ENCODE data around the gene HOXB9. TPM values are rescaled to one million over a fixed set of nuclear protein-coding genes. Genes with fewer than 3 reads are reported as not detected.

Gene HOXB9
- total and polyA plus RNA-seq, 9 of the 15 experiments (the other 6 are each of a cell fraction or from before 2014, with no cell fraction given), result 3.1 to 196 (median 77.6) TPM

GRCh38 chr17:48626245-48627117, at the start of gene HOXB9 (continued):
- peak in 1 of 2 experiments; percentile 97; a peak in 2 of 4 replicates for TF ChIP-seq ZNF639 (CRISPR knock-in tag; conservative IDR thresholded peaks at IDR 0.05 in 1 of 2, IDR thresholded peaks at IDR 0.05 in 1 of 2)
- no peak for TF ChIP-seq ZNF124 (CRISPR knock-in tag; IDR thresholded peaks at IDR 0.05)
- no peak for TF ChIP-seq DMBX1 (CRISPR knock-in tag; IDR thresholded peaks at IDR 0.05; ENCODE audit: borderline replicate concordance)
- peak; percentile 68 for TF ChIP-seq TBP (optimal IDR thresholded peaks at IDR 0.05; ENCODE audit: low read depth, low read length)
- TF ChIP-seq KAT7 (CRISPR knock-in tag; IDR thresholded peaks at IDR 0.05; ENCODE audit: borderline replicate concordance), result peak; percentile 24; the same call in 1 of the 2 replicates
- peak; percentile 96 for TF ChIP-seq TFAP4 (CRISPR knock-in tag; IDR thresholded peaks at IDR 0.05; ENCODE audit: borderline replicate concordance)
- no peak for TF ChIP-seq SFPQ (IDR thresholded peaks at IDR 0.05; ENCODE audit: low read depth, low read length)
- TF ChIP-seq KDM5B (IDR thresholded peaks at IDR 0.05; ENCODE audit: insufficient replicate concordance, low read depth, low read length), result no peak
- TF ChIP-seq FOSL1 (tag; conservative IDR thresholded peaks at IDR 0.05), result peak; percentile 70
- TF ChIP-seq HNRNPH1 (optimal IDR thresholded peaks at IDR 0.05; ENCODE audit: low read depth, low read length), result no peak
- no peak; the same call in 1 of the 2 replicates for TF ChIP-seq HMG20A (CRISPR knock-in tag; conservative IDR thresholded peaks at IDR 0.05)
- TF ChIP-seq MCM3 (IDR thresholded peaks at IDR 0.05), result no peak
- peak; percentile 53; the same call in 1 of the 2 replicates for TF ChIP-seq RREB1 (CRISPR knock-in tag; IDR thresholded peaks at IDR 0.05)
- TF ChIP-seq SRSF3 (IDR thresholded peaks at IDR 0.05; ENCODE audit: insufficient read depth, low read length), result no peak
- no peak for TF ChIP-seq TGIF2 (CRISPR knock-in tag; IDR thresholded peaks at IDR 0.05)

Data from K562 (cell line).